IMR-90 (cell line): ENCODE results near the gene PBX3. TPM values are rescaled to one million over a fixed set of nuclear protein-coding genes. Genes with fewer than 3 reads are reported as not detected.

Source experiments
- ATAC-seq: fragments of 200-7000 bp; cut with Tn5 transposase; 2 replicates; pipeline ENCODE4 v1.9.1; 2020; ENCODE audit warnings: low read depth, mild to moderate bottlenecking, moderate library complexity
- BruUV-seq: library from RNA; stranded (reverse); fragments of 400-500 nt; replicated peaks from 2 replicates; lab custom pipeline; 2021; lab: Mats Ljungman, UMichigan
- CTCF ChIA-PET: fragments of 300-600 bp; formaldehyde crosslinking; extraction: SDS; loops from one replicate; lab custom pipeline; 2021; ENCODE audit warnings: antibody characterized with exemption; lab: Yijun Ruan, JAX
- POLR2A ChIA-PET: fragments of 300-600 bp; sonication (Branson Sonifier 250); formaldehyde crosslinking; loops from one replicate; lab custom pipeline; 2022; ENCODE audit warnings: antibody characterized with exemption; ENCODE audit not compliant: unreplicated experiment; lab: Charles Lee
- DNase-seq: peaks from one replicate; pipeline ENCODE4 v3.0.0; 2013
- H2AFZ ChIP-seq: replicated peaks from 2 replicates; pipeline ENCODE3; 2013; ENCODE audit warnings: low read length, mild to moderate bottlenecking; ENCODE audit not compliant: poor library complexity
- H2AK5ac ChIP-seq: 2 replicates; pipeline ENCODE4 v1.6.1; 2013; ENCODE audit warnings: low read depth, low read length, inconsistent platforms
- H2AK9ac ChIP-seq: replicated peaks from 2 replicates; pipeline ENCODE3; 2013; ENCODE audit warnings: mild to moderate bottlenecking, low read depth, low read length, moderate library complexity; ENCODE audit not compliant: poor library complexity
- H2BK120ac ChIP-seq: 2 replicates; pipeline ENCODE4 v1.6.1; 2013; ENCODE audit warnings: low read depth, low read length, inconsistent platforms
- H2BK15ac ChIP-seq: 3 replicates; pipeline ENCODE4 v1.6.1; 2013; ENCODE audit warnings: low read depth, low read length, inconsistent platforms
- H2BK20ac ChIP-seq: 2 replicates; pipeline ENCODE4 v1.6.1; 2013; ENCODE audit warnings: low read depth, mild to moderate bottlenecking, inconsistent platforms, low read length, moderate library complexity
- H2BK5ac ChIP-seq: 2 replicates; pipeline ENCODE4 v1.6.1; 2013; ENCODE audit warnings: mild to moderate bottlenecking, low read depth, low read length, inconsistent platforms; ENCODE audit not compliant: poor library complexity, severe bottlenecking
- H3K14ac ChIP-seq: replicated peaks from 2 replicates; pipeline ENCODE4 v1.6.1; 2013; ENCODE audit warnings: low read depth, low read length, inconsistent platforms
- H3K18ac ChIP-seq: 2 replicates; pipeline ENCODE4 v1.6.1; 2013; ENCODE audit warnings: low read depth, low read length, control low read depth
- H3K23ac ChIP-seq: 2 replicates; pipeline ENCODE4 v1.6.1; 2013; ENCODE audit warnings: low read depth, low read length, inconsistent platforms
- H3K27ac ChIP-seq: 2 replicates; pipeline ENCODE4 v1.5.1; 2013; ENCODE audit warnings: mild to moderate bottlenecking, control low read depth, low read length; ENCODE audit not compliant: insufficient read depth
- H3K27me3 ChIP-seq: 2 replicates; pipeline ENCODE4 v1.6.1; 2013; ENCODE audit warnings: low read length; ENCODE audit not compliant: control insufficient read depth, insufficient read depth
- H3K36me3 ChIP-seq: 2 replicates; pipeline ENCODE4 v1.6.1; 2013; ENCODE audit warnings: low read length, mixed read lengths; ENCODE audit not compliant: control insufficient read depth, insufficient read depth
- H3K4ac ChIP-seq: 2 replicates; pipeline ENCODE4 v1.6.1; 2013; ENCODE audit warnings: low read depth, low read length, inconsistent platforms
- H3K4me1 ChIP-seq: 2 replicates; pipeline ENCODE4 v1.6.1; 2013; ENCODE audit warnings: low read length, mixed read lengths; ENCODE audit not compliant: control insufficient read depth, insufficient read depth
- H3K4me2 ChIP-seq: 2 replicates; pipeline ENCODE4 v1.6.1; 2013; ENCODE audit warnings: low read depth, mild to moderate bottlenecking, control low read depth, low read length, moderate library complexity
- H3K4me3 ChIP-seq: 2 replicates; pipeline ENCODE4 v1.5.1; 2013; ENCODE audit warnings: low read depth, mild to moderate bottlenecking, control low read depth, low read length, moderate library complexity; ENCODE audit not compliant: insufficient read depth
- H3K56ac ChIP-seq: 2 replicates; pipeline ENCODE4 v1.6.1; 2013; ENCODE audit warnings: low read length, inconsistent platforms; ENCODE audit not compliant: insufficient read depth; ENCODE audit errors: extremely low read depth
- H3K79me1 ChIP-seq, 2 experiments: 2 replicates each; pipeline ENCODE4 v1.6.1; 2013; ENCODE audit warnings: low read length in 2 of 2, inconsistent platforms in 1 of 2, low read depth in 1 of 2
- H3K9ac ChIP-seq: 2 replicates; pipeline ENCODE4 v1.6.1; 2013; ENCODE audit warnings: low read depth, low read length, control low read depth
- H3K9me1 ChIP-seq: 2 replicates; pipeline ENCODE4 v1.6.1; 2013; ENCODE audit warnings: low read length, inconsistent platforms; ENCODE audit not compliant: insufficient read depth
- H3K9me3 ChIP-seq: 2 replicates; pipeline ENCODE4 v1.6.1; 2013; ENCODE audit warnings: low read length; ENCODE audit not compliant: control insufficient read depth, insufficient read depth
- H4K20me1 ChIP-seq: 2 replicates; pipeline ENCODE4 v1.6.1; 2013; ENCODE audit warnings: low read length, inconsistent platforms; ENCODE audit not compliant: insufficient read depth
- H4K5ac ChIP-seq: 2 replicates; pipeline ENCODE4 v1.6.1; 2013; ENCODE audit warnings: mild to moderate bottlenecking, low read depth, low read length, control low read depth
- H4K8ac ChIP-seq, 2 experiments: 2 replicates each; pipeline ENCODE4 v1.6.1; 2013; ENCODE audit warnings: low read depth in 2 of 2, low read length in 2 of 2, control low read depth in 1 of 2, inconsistent platforms in 1 of 2
- H4K91ac ChIP-seq: 2 replicates; pipeline ENCODE4 v1.6.1; 2013; ENCODE audit warnings: low read depth, low read length, inconsistent platforms; ENCODE audit not compliant: insufficient read depth
- BHLHE40 ChIP-seq: fragments of 150-350 bp; IDR thresholded peaks from 2 replicates; pipeline ENCODE4 v1.6.1; 2016; ENCODE audit warnings: mild to moderate bottlenecking, low read depth, low read length
- CTCF ChIP-seq: conservative IDR thresholded peaks from 2 replicates; pipeline ENCODE4 v1.5.1; 2012; ENCODE audit warnings: mild to moderate bottlenecking, low read depth, low read length, improper control_type of control experiment
- ELK1 ChIP-seq: fragments of 150-350 bp; IDR thresholded peaks from 2 replicates; pipeline ENCODE4 v1.6.1; 2016; ENCODE audit warnings: low read depth, mild to moderate bottlenecking, low read length, moderate library complexity, borderline replicate concordance
- FOS ChIP-seq: fragments of 150-350 bp; IDR thresholded peaks from 2 replicates; pipeline ENCODE4 v1.6.1; 2016; ENCODE audit warnings: low read depth, low read length
- MAFK ChIP-seq: IDR thresholded peaks from 2 replicates; pipeline ENCODE4 v1.6.1; 2012; ENCODE audit warnings: low read depth, low read length, improper control_type of control experiment
- MAZ ChIP-seq: IDR thresholded peaks from 2 replicates; pipeline ENCODE4 v1.6.1; 2012; ENCODE audit warnings: low read depth, mild to moderate bottlenecking, low read length, improper control_type of control experiment, moderate library complexity, borderline replicate concordance
- MXI1 ChIP-seq: IDR thresholded peaks from 2 replicates; pipeline ENCODE4 v1.6.1; 2012; ENCODE audit warnings: low read depth, mild to moderate bottlenecking, low read length, moderate library complexity, borderline replicate concordance
- NFE2L2 ChIP-seq: fragments of 150-350 bp; IDR thresholded peaks from 2 replicates; pipeline ENCODE4 v1.6.1; 2016; ENCODE audit warnings: low read depth, mild to moderate bottlenecking, low read length
- RCOR1 ChIP-seq: IDR thresholded peaks from 2 replicates; pipeline ENCODE4 v1.6.1; 2012; ENCODE audit warnings: mild to moderate bottlenecking, low read length, improper control_type of control experiment; ENCODE audit not compliant: insufficient replicate concordance
- SMC3 ChIP-seq: fragments of 150-350 bp; IDR thresholded peaks from 2 replicates; pipeline ENCODE4 v1.6.1; 2016; ENCODE audit warnings: low read depth, mild to moderate bottlenecking, antibody characterized with exemption, low read length, moderate library complexity
- USF2 ChIP-seq: fragments of 150-350 bp; IDR thresholded peaks from 2 replicates; pipeline ENCODE4 v1.6.1; 2017; ENCODE audit warnings: mild to moderate bottlenecking, antibody characterized with exemption, low read length, low read depth
- WGBS, 2 experiments: methylation state at CpG; one replicate each; pipeline versions ENCODE4 v1.1.5 to v1.1.7; 2013; ENCODE audit warnings: missing lambda C conversion rate in 2 of 2; ENCODE audit not compliant: insufficient read length in 1 of 2; ENCODE audit errors: extremely low coverage in 2 of 2; 5-methylcytosine and 5-hydroxymethylcytosine counted together
- dilution Hi-C: fragments of 300-500 bp; cut with HindIII; formaldehyde crosslinking; loops from one replicate; pipeline ENCODE4 v1.14.3; 2018; ENCODE audit warnings: low sequenced_read_pairs; ENCODE audit not compliant: unreplicated experiment
- in situ Hi-C: fragments of 300-500 bp; cut with MboI; formaldehyde crosslinking; loops from 3 replicates; pipeline ENCODE4 v1.14.3; 2019; ENCODE audit warnings: low sequenced_read_pairs, inconsistent platforms, mixed read lengths
- intact Hi-C: fragments of 100-400 bp; cut with micrococcal nuclease; formaldehyde crosslinking; loops from 2 replicates; pipeline ENCODE4 v1.10.0; 2022
- polyA plus RNA-seq, 3 experiments: library from polyadenylated mRNA; depleted of rRNA; stranded (reverse); fragments of >200 nt; gene quantifications; 2 replicates each; pipeline ENCODE4 v1.2.3, GENCODE V29; 2012; ENCODE audit warnings: low replicate concordance in 1 of 3
- total RNA-seq: library from RNA; depleted of rRNA; stranded (reverse); fragments of >200 nt; gene quantifications from 2 replicates; pipeline ENCODE4 v1.2.3, GENCODE V29; 2012

Gene PBX3
- total and polyA plus RNA-seq, 2 of the 4 experiments (the other 2 are of a cell fraction), result 12.0 to 15.6 TPM

- no peak overlapping the region for H3K4ac ChIP-seq
- H3K4me3 ChIP-seq, result no peak overlapping the region
- ATAC-seq (no peak), DNase-seq (peak; percentile 10)
- H3K4me2 ChIP-seq, result no peak overlapping the region
- peaks cover 6% of the 10 kb centered on the region for H3K9me1 ChIP-seq
- H4K8ac ChIP-seq, result no peak overlapping the region
- intact Hi-C loops, result no loop called here
- no peak overlapping the region for H2BK15ac ChIP-seq
- no peak overlapping the region for H3K23ac ChIP-seq
- no peak overlapping the region for H3K27ac ChIP-seq
- no peak overlapping the region for H3K9ac ChIP-seq
- in situ Hi-C loops, result no loop called here
- no CpG with 5 or more reads among the region's 2 CpGs for WGBS, 2 experiments
- no peak overlapping the region for H2AK5ac ChIP-seq
- no peak overlapping the region for H3K18ac ChIP-seq
- no peak overlapping the region for H2AFZ ChIP-seq
- peaks cover under 1% of the 10 kb centered on the region; the same call in 1 of the 2 replicates for H3K4me1 ChIP-seq
- H3K79me1 ChIP-seq, result peaks cover 27 to 62% of the 10 kb centered on the region in 2 experiments
- no peaks in the 10 kb centered on the region for H3K27me3 ChIP-seq
- no peak overlapping the region for H2AK9ac ChIP-seq
- no peak overlapping the region for H3K56ac ChIP-seq
- H4K91ac ChIP-seq, result no peak overlapping the region
- H2BK5ac ChIP-seq, result no peak overlapping the region
- H4K5ac ChIP-seq, result no peak overlapping the region
- H4K20me1 ChIP-seq, result peaks cover 22% of the 10 kb centered on the region
- ChIA-PET POLR2A (no interaction called here), CTCF (no interaction called here)
- H3K36me3 ChIP-seq, result 0 out of 2 replicates have a peak, but pooled peaks cover 1% of the 10 kb centered on the region
- dilution Hi-C loops, result no loop called here
- no peak overlapping the region for H2BK20ac ChIP-seq
- H2BK120ac ChIP-seq, result no peak overlapping the region
- BruUV-seq, result no TSS peak
- no peak for TF ChIP-seq NFE2L2
- no peak for TF ChIP-seq MAFK
- no peak for TF ChIP-seq MAZ
- no peak for TF ChIP-seq USF2
- TF ChIP-seq MXI1, result no peak
- TF ChIP-seq CTCF, result no peak
- TF ChIP-seq SMC3, result no peak
- no peak for TF ChIP-seq BHLHE40
- TF ChIP-seq FOS, result no peak
- no peak for TF ChIP-seq RCOR1
- TF ChIP-seq ELK1, result no peak
- no peak overlapping the region for H3K14ac ChIP-seq
- H3K9me3 ChIP-seq, result no peaks in the 10 kb centered on the region
Observed at GRCh38 chr9:125700791-125701190, 46.4 kb upstream of the PBX3 start.
